Liver (tissue), 2 donors: ENCODE measurements around the gene SOX8.

Experiments
- YY1 ChIP-seq: IDR thresholded peaks from 2 replicates; pipeline ENCODE4 v1.6.1; 2016; ENCODE audit warnings: antibody characterized with exemption, mild to moderate bottlenecking
- TF ChIP-seq, protein P1 (sequence below): fragments of 150-350 bp; IDR thresholded peaks from 2 replicates; pipeline ENCODE4 v1.5.1; 2017; ENCODE audit warnings: improper control_type of control experiment, low read depth, low read length; ENCODE audit not compliant: missing input control
- donor health status: healthy.

DNA sequence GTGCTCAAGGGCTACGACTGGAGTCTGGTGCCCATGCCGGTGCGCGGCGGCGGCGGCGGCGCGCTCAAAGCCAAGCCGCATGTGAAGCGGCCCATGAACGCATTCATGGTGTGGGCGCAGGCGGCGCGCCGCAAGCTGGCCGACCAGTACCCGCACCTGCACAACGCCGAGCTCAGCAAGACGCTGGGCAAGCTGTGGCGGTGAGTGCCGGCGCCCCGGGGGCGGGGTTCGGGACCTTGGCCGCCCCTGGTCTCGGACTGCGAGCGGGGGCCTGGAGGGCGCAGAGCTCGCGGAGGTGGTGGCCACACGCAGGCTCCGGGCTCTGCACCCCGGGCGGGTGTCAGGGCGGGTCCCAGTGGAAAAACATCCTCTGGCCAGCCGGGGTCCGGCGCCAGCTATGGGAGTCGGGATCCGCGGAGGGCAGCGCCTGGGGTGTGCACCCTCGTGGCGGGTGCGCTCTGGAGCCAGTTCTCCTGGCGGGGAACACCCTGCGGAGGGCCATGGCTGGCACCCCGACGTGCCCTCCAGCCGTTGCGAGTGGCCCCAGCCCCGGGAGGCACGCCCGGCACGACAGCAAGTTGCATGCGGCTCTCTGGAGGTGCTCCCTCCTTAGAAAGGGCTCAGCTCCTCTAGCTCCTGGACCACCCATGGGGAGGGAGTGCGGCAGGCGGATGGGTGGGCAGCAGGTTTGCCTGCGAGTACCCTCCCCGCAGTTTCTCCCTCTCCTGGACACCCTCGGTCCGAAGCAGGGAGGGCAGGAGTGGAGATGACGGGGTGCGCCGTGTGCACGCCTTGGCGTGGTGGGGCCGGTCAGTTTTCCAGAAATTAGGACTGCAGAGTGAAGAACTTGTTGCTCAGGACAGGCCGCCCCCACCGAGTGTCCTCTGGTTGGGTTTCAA, 824 bp downstream of the SOX8 start:
- TF ChIP-seq, protein P1, sequence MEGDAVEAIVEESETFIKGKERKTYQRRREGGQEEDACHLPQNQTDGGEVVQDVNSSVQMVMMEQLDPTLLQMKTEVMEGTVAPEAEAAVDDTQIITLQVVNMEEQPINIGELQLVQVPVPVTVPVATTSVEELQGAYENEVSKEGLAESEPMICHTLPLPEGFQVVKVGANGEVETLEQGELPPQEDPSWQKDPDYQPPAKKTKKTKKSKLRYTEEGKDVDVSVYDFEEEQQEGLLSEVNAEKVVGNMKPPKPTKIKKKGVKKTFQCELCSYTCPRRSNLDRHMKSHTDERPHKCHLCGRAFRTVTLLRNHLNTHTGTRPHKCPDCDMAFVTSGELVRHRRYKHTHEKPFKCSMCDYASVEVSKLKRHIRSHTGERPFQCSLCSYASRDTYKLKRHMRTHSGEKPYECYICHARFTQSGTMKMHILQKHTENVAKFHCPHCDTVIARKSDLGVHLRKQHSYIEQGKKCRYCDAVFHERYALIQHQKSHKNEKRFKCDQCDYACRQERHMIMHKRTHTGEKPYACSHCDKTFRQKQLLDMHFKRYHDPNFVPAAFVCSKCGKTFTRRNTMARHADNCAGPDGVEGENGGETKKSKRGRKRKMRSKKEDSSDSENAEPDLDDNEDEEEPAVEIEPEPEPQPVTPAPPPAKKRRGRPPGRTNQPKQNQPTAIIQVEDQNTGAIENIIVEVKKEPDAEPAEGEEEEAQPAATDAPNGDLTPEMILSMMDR = no peak
- no peak for TF ChIP-seq YY1
